Astrocyte of the spinal cord (primary cell): ENCODE measurements around the gene MGAT4A.

Experiments used
- DNase-seq: peaks from one replicate; pipeline ENCODE4 v3.0.0; 2011; ENCODE audit warnings: low read depth, low spot score
- H3K4me3 ChIP-seq: 2 replicates; pipeline ENCODE4 v1.5.1; 2011; ENCODE audit warnings: low read depth, mild to moderate bottlenecking, low read length, moderate library complexity
- in situ Hi-C: cut with HindIII; loops from 2 replicates; pipeline ENCODE4 v1.10.0; 2017; ENCODE audit warnings: low sequenced_read_pairs
- TF ChIP-seq, protein P1 (sequence below): IDR thresholded peaks from 2 replicates; pipeline ENCODE4 v1.5.1; 2012; ENCODE audit warnings: low read depth, mild to moderate bottlenecking, low read length, inconsistent platforms

MGAT4A gene

DNA sequence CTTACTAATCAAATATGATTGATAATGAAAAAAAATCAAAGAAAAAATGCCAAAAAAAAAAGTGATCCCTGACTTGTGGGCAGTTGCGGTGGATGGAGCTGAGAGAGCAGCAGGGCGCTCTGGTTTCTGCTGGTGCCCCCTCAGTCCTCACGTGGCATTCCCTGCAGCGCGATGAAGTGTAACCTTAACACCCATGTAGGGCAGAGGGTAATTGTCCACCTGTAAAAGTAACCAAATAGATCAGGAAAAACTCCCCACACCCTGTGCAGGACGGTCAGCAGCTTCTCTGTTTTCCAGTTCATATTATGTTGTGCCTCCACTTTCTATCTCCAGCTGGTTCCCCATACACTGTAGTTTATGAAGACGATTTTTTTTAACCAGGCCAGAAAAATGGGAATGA, 147.7 kb downstream of the MGAT4A start:
- in situ Hi-C loops = no loop called here
- DNase-seq = no peak
- TF ChIP-seq, protein P1, sequence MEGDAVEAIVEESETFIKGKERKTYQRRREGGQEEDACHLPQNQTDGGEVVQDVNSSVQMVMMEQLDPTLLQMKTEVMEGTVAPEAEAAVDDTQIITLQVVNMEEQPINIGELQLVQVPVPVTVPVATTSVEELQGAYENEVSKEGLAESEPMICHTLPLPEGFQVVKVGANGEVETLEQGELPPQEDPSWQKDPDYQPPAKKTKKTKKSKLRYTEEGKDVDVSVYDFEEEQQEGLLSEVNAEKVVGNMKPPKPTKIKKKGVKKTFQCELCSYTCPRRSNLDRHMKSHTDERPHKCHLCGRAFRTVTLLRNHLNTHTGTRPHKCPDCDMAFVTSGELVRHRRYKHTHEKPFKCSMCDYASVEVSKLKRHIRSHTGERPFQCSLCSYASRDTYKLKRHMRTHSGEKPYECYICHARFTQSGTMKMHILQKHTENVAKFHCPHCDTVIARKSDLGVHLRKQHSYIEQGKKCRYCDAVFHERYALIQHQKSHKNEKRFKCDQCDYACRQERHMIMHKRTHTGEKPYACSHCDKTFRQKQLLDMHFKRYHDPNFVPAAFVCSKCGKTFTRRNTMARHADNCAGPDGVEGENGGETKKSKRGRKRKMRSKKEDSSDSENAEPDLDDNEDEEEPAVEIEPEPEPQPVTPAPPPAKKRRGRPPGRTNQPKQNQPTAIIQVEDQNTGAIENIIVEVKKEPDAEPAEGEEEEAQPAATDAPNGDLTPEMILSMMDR = no peak
- no peak overlapping the region for H3K4me3 ChIP-seq

DNA sequence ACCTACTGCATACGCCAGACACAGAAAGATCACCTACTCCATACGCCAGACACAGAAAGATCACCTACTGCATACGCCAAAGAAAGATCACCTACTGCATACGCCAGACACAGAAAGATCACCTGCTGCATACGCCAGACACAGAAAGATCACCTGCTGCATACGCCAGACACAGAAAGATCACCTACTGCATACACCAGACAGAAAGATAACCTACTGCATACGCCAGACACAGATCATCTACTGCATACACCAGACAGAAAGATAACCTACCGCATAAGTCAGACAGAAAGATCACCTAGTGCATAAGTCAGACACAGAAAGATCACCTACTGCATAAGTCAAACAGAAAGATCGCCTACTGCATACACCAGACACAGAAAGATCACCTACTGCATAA, 148.4 kb downstream of the MGAT4A start:
- no peak overlapping the region for H3K4me3 ChIP-seq
- in situ Hi-C loops = no loop called here
- no peak for DNase-seq
- TF ChIP-seq, protein P1 = no peak

DNA sequence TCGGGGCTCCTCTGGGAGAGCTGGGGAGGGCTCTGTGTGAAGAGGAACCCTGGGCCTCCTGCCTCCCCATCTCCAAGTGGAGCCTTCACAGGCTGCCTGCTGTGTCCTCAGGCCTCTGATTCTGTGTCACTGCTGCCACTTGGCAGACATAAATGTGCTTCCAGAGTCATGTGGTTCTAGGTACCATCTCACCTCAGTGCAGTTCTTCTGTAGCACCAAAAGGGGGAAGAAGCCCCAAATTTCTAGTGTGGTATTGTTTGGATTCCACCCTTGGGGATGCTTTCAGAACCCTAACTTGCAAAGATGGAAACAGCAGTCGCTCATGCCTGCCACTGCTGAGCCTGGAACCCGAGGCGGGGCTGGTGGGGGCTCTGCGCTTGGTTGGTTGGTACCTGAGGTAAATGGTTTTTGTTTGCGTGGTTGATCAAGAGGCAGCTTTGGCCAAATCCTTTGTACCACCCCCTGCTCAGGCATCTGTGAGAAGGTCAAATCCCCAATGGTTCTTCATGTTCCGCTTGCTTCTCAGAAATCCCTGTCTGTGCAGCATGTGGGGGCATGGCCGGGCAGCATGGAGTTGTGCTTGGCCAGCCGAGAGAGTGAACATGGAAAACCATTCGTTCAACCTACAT, 150.2 kb downstream of the MGAT4A start:
- in situ Hi-C loops = no loop called here
- TF ChIP-seq, protein P1 = no peak

DNA sequence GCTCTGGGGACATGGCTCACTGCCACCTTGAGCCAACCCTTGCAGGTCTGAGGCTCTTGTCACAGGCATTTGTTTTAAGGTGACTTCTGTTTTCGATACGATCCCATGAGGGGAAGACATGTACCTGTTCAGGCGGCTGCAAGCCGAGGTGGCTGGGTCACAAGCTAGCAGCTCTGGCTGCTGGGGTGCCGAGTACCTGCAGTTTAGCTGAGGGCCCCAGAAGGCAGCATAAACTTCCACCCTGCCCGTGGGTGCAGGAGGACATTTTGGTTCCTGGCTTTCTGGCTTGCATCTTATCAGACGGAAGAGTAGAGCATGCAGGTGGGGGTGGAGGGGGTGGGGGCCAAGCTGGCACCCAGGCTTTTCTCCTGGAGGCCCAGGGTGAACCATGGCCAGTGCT, 151.0 kb downstream of the MGAT4A start:
- TF ChIP-seq, protein P1 = no peak
- no peak for DNase-seq
- in situ Hi-C loops = no loop called here

More for the DNA sequence above, 150.2 kb downstream of the MGAT4A start:
- H3K4me3 ChIP-seq = no peak overlapping the region
- no peak for DNase-seq

DNA sequence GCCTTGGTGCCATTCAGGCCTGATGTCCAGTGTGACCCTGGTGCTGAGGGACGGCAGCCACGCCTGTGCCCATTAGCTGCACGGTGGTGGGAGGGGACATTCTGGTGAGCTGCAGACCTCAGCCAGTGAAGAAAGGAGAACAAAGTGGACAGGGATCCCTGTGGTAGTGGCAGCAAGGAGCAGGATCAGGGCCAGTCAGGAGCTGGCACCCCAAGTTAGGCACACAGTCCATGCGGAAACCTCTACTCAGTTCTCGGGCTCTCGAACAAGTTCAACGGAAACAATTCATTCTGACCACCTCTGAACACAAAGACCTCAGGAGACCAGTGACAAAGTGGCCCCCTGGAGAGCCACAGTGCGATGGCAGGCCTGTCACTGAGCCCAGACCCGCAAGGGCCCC, 152.7 kb downstream of the MGAT4A start:
- in situ Hi-C loops = no loop called here
- DNase-seq = no peak
- TF ChIP-seq, protein P1 = no peak

More for the DNA sequence above, 151.0 kb downstream of the MGAT4A start:
- no peak overlapping the region for H3K4me3 ChIP-seq

DNA sequence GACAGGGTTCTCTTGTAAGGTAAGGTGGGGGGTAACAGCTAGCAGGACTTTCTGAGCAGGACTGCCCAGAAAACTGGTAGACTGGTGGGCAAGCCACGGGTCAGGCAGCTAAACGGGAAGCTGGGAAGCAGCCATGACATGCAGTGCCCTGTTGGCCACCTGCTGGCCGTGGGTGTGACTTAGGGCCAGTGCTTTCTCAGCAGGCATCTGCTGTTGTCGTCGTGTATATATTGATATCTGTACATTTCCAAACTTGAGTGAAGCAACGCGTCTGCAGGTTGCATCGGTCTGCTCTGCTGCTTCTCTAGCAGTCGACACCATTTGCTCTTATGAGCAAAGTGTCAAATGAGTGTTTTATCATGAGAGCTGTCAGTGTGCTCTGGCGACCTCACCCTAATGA, 153.6 kb downstream of the MGAT4A start:
- in situ Hi-C loops = no loop called here
- DNase-seq = no peak

More for the DNA sequence above, 152.7 kb downstream of the MGAT4A start:
- H3K4me3 ChIP-seq = no peak overlapping the region

More for the DNA sequence above, 153.6 kb downstream of the MGAT4A start:
- H3K4me3 ChIP-seq = no peak overlapping the region
- TF ChIP-seq, protein P1 = peak; percentile 2
